GM12878 (cell line): ENCODE data around the gene MYO16. TPM values are rescaled to one million over a fixed set of nuclear protein-coding genes. Genes with fewer than 3 reads are reported as not detected.

ENCODE experiments used
- ATAC-seq: fragments of 200-7000 bp; cut with Tn5 transposase; 3 replicates; pipeline ENCODE4 v1.9.1; 2020; ENCODE audit warnings: mild to moderate bottlenecking, moderate library complexity
- BruUV-seq: library from RNA; stranded (reverse); fragments of 400-500 nt; replicated peaks from 2 replicates; lab custom pipeline; 2021; lab: Mats Ljungman, UMichigan
- CTCF ChIA-PET: fragments of 300-600 bp; sonication (Branson Sonifier 250); formaldehyde crosslinking; extraction: SDS; loops from one replicate; lab custom pipeline; 2021; ENCODE audit warnings: inconsistent platforms; lab: Yijun Ruan, JAX
- POLR2A ChIA-PET: fragments of 350-600 bp; formaldehyde crosslinking; extraction: SDS; loops from one replicate; lab custom pipeline; 2021; ENCODE audit warnings: inconsistent platforms; lab: Charles Lee
- RAD21 ChIA-PET: fragments of 300-600 bp; sonication (Branson Sonifier 250); formaldehyde crosslinking; loops from one replicate; lab custom pipeline; 2023; ENCODE audit warnings: antibody characterized with exemption; ENCODE audit not compliant: unreplicated experiment; lab: Charles Lee
- SMC1A ChIA-PET: fragments of 300-600 bp; sonication (Branson Sonifier 250); formaldehyde crosslinking; loops from one replicate; lab custom pipeline; 2023; ENCODE audit not compliant: unreplicated experiment, uncharacterized antibody; lab: Charles Lee
- DNase-seq: peaks from one replicate; pipeline ENCODE4 v3.0.0-alpha.2; 2011; ENCODE audit warnings: low read depth, low spot score
- FAIRE-seq: peaks from 3 replicates; lab custom pipeline; 2011; peaks lifted over from hg19 to GRCh38; lab: Jason Lieb, UNC
- H2AFZ ChIP-seq: 2 replicates; pipeline ENCODE4 v1.6.0; 2011; ENCODE audit warnings: low read depth, low read length, control low read depth; ENCODE audit not compliant: control insufficient read depth
- H3K27ac ChIP-seq: 2 replicates; pipeline ENCODE4 v1.5.1; 2011; ENCODE audit warnings: control low read depth; ENCODE audit not compliant: control insufficient read depth, insufficient read depth
- H3K27me3 ChIP-seq, 2 experiments: replicated peaks in 1 of 2; 2 replicates each; pipeline versions ENCODE4 v1.6.0 to v1.6.1; 2011; ENCODE audit warnings: low read length in 1 of 2; ENCODE audit not compliant: control insufficient read depth in 2 of 2, insufficient read depth in 2 of 2
- H3K36me3 ChIP-seq, 2 experiments: 2 replicates each; pipeline ENCODE4 v1.5.1; 2011; ENCODE audit warnings: low read length in 1 of 2; ENCODE audit not compliant: control insufficient read depth in 2 of 2, insufficient read depth in 2 of 2
- H3K4me1 ChIP-seq: 2 replicates; pipeline ENCODE4 v1.6.1; 2011; ENCODE audit warnings: mild to moderate bottlenecking, low read length, moderate library complexity, mixed read lengths; ENCODE audit not compliant: control insufficient read depth, insufficient read depth
- H3K4me2 ChIP-seq: 2 replicates; pipeline ENCODE4 v1.6.0; 2011; ENCODE audit warnings: control low read depth; ENCODE audit not compliant: control insufficient read depth, insufficient read depth
- H3K4me3 ChIP-seq: fragments of 200-600 bp; sonication (generic); 2 replicates; pipeline ENCODE4 v1.5.1; 2016
- H3K79me2 ChIP-seq: 2 replicates; pipeline ENCODE4 v1.6.0; 2011; ENCODE audit warnings: low read length; ENCODE audit not compliant: control insufficient read depth, insufficient read depth
- H3K9ac ChIP-seq: 2 replicates; pipeline ENCODE4 v1.8.0; 2011; ENCODE audit warnings: low read length, control low read depth, mixed read lengths; ENCODE audit not compliant: control insufficient read depth, insufficient read depth
- H3K9me3 ChIP-seq: replicated peaks from 3 replicates; pipeline ENCODE4 v1.5.1; 2011; ENCODE audit warnings: mild to moderate bottlenecking, low read length; ENCODE audit not compliant: control insufficient read depth, insufficient read depth
- H4K20me1 ChIP-seq: 2 replicates; pipeline ENCODE4 v1.6.0; 2011; ENCODE audit not compliant: control insufficient read depth, insufficient read depth
- EZH2 ChIP-seq: IDR thresholded peaks from 2 replicates; pipeline ENCODE4 v1.6.1; 2012; ENCODE audit warnings: low read depth, mild to moderate bottlenecking, control low read depth, inconsistent platforms, low read length, borderline replicate concordance; ENCODE audit not compliant: control insufficient read depth
- LARP7 ChIP-seq: fragments of 450-650 bp; IDR thresholded peaks from 2 replicates; pipeline ENCODE4 v1.6.1; 2017; ENCODE audit warnings: mild to moderate bottlenecking
- NFXL1 ChIP-seq: fragments of 450-650 bp; IDR thresholded peaks from 2 replicates; pipeline ENCODE4 v1.6.1; 2017; ENCODE audit warnings: antibody characterized with exemption, mild to moderate bottlenecking, borderline replicate concordance
- SP1 ChIP-seq: IDR thresholded peaks from one replicate; pipeline ENCODE4 v1.6.1; 2011; ENCODE audit warnings: low read depth, low read length
- WGBS: methylation state at CpG from one replicate; pipeline ENCODE4 v1.1.6; 2016; ENCODE audit warnings: low lambda C conversion rate; ENCODE audit not compliant: insufficient replicate concordance, insufficient coverage; ENCODE audit errors: missing lambda C conversion rate; 5-methylcytosine and 5-hydroxymethylcytosine counted together
- in situ Hi-C: fragments of 300-500 bp; cut with MboI; formaldehyde crosslinking; loops from 9 replicates; pipeline ENCODE4 v1.14.3; 2018; ENCODE audit warnings: mixed read lengths
- intact Hi-C: fragments of 100-400 bp; cut with micrococcal nuclease; formaldehyde crosslinking; loops from one replicate; pipeline ENCODE4 v1.14.2; 2022; ENCODE audit not compliant: unreplicated experiment
- polyA plus RNA-seq, 11 experiments: library from polyadenylated mRNA; depleted of rRNA in 4 of 11; unstranded in 6 of 11; stranded (reverse) in 5 of 11; fragments of >200 nt; fragmentation: Nextera tagmentation in 4 of 11; fragmentation: Illumina TruSeq in 1 of 11; extraction: Ambion mirVana in 4 of 11; extraction: Trizol in 1 of 11; gene quantifications; 1 replicate in 1 of 11; 2 replicates in 10 of 11; pipeline versions ENCODE4 v1.2.1 to v1.2.3, GENCODE V29; 2011 to 2016; ENCODE audit warnings: inconsistent platforms in 2 of 11, missing spikeins in 2 of 11, low read depth in 1 of 11
- total RNA-seq, 4 experiments: library from RNA; depleted of rRNA in 3 of 4; stranded (reverse); fragments of >200 nt in 3 of 4; fragmentation: Illumina TruSeq in 1 of 4; extraction: Trizol in 1 of 4; gene quantifications; 2 replicates each; pipeline versions ENCODE4 v1.2.1 to v1.2.3, GENCODE V29; 2013 to 2021
- TF ChIP-seq, protein P1 (sequence below): fragments of 450-650 bp; IDR thresholded peaks from 2 replicates; pipeline ENCODE4 v1.6.1; 2016; ENCODE audit warnings: mild to moderate bottlenecking
- TF ChIP-seq, protein P2 (sequence below): IDR thresholded peaks from 2 replicates; pipeline ENCODE4 v1.6.1; 2011; ENCODE audit warnings: borderline replicate concordance, low read depth, mild to moderate bottlenecking, moderate library complexity, low read length; ENCODE audit not compliant: insufficient read depth, poor library complexity, severe bottlenecking
- TF ChIP-seq, protein P3 (sequence below): fragments of 150-350 bp; IDR thresholded peaks from 2 replicates; pipeline ENCODE4 v1.6.1; 2016; ENCODE audit warnings: low read depth, low read length

MYO16 gene
- total and polyA plus RNA-seq, 10 of the 15 experiments (the other 5 are each of a cell fraction or from before 2014, with no cell fraction given), result under 0.01 to 1.7 (median 0.05) TPM; not detected in 4

DNA sequence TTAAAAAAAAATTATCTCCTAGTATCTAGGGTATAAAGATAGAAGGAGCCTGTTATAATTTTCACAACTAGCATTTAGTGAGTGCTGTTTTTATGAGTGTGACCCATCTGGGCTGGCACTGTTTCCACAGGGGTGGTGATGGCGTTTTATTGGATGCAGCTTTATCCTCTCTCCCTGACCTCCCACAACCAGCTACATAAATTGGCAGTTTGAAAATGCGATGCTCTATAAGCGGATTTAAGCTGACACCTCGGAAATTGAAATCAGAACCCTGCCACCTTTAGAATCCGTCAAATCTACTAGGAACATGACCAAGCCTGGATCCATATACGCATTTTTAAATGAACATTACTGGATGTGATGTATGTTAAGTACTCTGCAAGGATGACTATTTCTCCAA, 44.9 kb downstream of the MYO16 start:
- no peak overlapping the region for H3K27ac ChIP-seq
- intact Hi-C loops, result no loop called here
- H3K27me3 ChIP-seq, result no peaks in the 10 kb centered on the region
- H3K36me3 ChIP-seq, result no peaks in the 10 kb centered on the region
- RAD21 ChIA-PET, result interaction anchor here (0.8 to 2.0 kb wide), 9 partner anchors 7 to 101 kb away, joined by 3 to 11 read pairs (median 4); no protein-coding TSS in a partner anchor
- ATAC-seq, result no peak
- no peak for FAIRE-seq
- no peaks in the 10 kb centered on the region for H3K79me2 ChIP-seq
- in situ Hi-C loops, result no loop called here
- H3K9ac ChIP-seq, result no peak overlapping the region
- POLR2A ChIA-PET, result no interaction called here
- TF ChIP-seq SP1, result no peak
- SMC1A ChIA-PET, result interaction anchor here (0.8 to 2.7 kb wide), 11 partner anchors 8 to 99 kb away, joined by 3 to 15 read pairs (median 5); no protein-coding TSS in a partner anchor
- no peaks in the 10 kb centered on the region for H3K9me3 ChIP-seq
- no peak overlapping the region for H3K4me3 ChIP-seq
- BruUV-seq, result no TSS peak
- H4K20me1 ChIP-seq, result no peaks in the 10 kb centered on the region
- H3K4me1 ChIP-seq, result no peaks in the 10 kb centered on the region
- CTCF ChIA-PET, result interaction anchor here (0.6 to 1.6 kb wide), 6 partner anchors 17 to 332 kb away, joined by 3 to 4 read pairs (median 3); no protein-coding TSS in a partner anchor
- no peak for DNase-seq
- WGBS, result 20% methylated on average over 6 of the region's 6 CpGs
- no peak overlapping the region for H2AFZ ChIP-seq
- H3K4me2 ChIP-seq, result no peak overlapping the region

DNA sequence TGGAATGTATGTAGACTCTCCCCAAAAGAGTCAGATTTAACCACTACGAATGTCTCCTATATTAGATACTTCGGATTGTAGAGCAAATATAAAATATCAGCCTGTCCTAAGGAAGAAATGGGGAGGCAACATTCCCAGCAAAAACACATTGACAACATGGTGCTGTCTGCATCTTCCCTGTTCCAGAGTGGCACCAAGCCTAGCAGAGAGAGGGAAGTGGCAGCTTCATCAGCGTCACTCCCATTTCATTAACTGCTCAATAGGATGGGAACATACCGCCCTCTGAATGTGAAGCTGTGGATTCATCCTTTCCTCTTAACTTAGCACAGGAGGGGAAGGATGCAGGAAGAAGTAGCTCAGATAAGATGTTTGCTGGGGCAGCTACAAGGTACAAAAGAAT, 45.4 kb downstream of the MYO16 start:
- in situ Hi-C loops (no loop called here), intact Hi-C loops (no loop called here)
- Histone ChIP-seq H3K79me2 (no peaks in the 10 kb centered on the region), H3K9ac (no peak overlapping the region), H3K27ac (no peak overlapping the region), H3K9me3 (no peaks in the 10 kb centered on the region), H2AFZ (no peak overlapping the region), H3K27me3 (no peaks in the 10 kb centered on the region), H3K4me1 (no peaks in the 10 kb centered on the region), H3K36me3 (no peaks in the 10 kb centered on the region), H3K4me3 (no peak overlapping the region), H4K20me1 (no peaks in the 10 kb centered on the region), H3K4me2 (no peak overlapping the region)
- DNase-seq (no peak), FAIRE-seq (no peak), ATAC-seq (no peak)
- CTCF ChIA-PET, result interaction anchor here (0.7 to 1.6 kb wide), 6 partner anchors 11 to 332 kb away, joined by 3 to 5 read pairs (median 3); no protein-coding TSS in a partner anchor
- SMC1A ChIA-PET, result interaction anchor here (0.9 to 2.7 kb wide), 12 partner anchors 8 to 186 kb away, joined by 3 to 15 read pairs (median 4); no protein-coding TSS in a partner anchor
- POLR2A ChIA-PET, result interaction anchor here (1.3 kb wide), 1 partner anchor 8 kb away, joined by 3 read pairs; no protein-coding TSS in a partner anchor
- no TSS peak for BruUV-seq
- RAD21 ChIA-PET, result interaction anchor here (1.0 to 2.0 kb wide), 7 partner anchors 8 to 101 kb away, joined by 3 to 11 read pairs (median 7); no protein-coding TSS in a partner anchor
- WGBS, result 39% methylated on average over 4 of the region's 4 CpGs
- TF ChIP-seq, protein P1, sequence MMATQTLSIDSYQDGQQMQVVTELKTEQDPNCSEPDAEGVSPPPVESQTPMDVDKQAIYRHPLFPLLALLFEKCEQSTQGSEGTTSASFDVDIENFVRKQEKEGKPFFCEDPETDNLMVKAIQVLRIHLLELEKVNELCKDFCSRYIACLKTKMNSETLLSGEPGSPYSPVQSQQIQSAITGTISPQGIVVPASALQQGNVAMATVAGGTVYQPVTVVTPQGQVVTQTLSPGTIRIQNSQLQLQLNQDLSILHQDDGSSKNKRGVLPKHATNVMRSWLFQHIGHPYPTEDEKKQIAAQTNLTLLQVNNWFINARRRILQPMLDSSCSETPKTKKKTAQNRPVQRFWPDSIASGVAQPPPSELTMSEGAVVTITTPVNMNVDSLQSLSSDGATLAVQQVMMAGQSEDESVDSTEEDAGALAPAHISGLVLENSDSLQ, result no peak
- TF ChIP-seq, protein P2, sequence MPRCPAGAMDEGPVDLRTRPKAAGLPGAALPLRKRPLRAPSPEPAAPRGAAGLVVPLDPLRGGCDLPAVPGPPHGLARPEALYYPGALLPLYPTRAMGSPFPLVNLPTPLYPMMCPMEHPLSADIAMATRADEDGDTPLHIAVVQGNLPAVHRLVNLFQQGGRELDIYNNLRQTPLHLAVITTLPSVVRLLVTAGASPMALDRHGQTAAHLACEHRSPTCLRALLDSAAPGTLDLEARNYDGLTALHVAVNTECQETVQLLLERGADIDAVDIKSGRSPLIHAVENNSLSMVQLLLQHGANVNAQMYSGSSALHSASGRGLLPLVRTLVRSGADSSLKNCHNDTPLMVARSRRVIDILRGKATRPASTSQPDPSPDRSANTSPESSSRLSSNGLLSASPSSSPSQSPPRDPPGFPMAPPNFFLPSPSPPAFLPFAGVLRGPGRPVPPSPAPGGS, result no peak
- TF ChIP-seq LARP7 (no peak), EZH2 (no peak), NFXL1 (no peak)
- TF ChIP-seq, protein P3, sequence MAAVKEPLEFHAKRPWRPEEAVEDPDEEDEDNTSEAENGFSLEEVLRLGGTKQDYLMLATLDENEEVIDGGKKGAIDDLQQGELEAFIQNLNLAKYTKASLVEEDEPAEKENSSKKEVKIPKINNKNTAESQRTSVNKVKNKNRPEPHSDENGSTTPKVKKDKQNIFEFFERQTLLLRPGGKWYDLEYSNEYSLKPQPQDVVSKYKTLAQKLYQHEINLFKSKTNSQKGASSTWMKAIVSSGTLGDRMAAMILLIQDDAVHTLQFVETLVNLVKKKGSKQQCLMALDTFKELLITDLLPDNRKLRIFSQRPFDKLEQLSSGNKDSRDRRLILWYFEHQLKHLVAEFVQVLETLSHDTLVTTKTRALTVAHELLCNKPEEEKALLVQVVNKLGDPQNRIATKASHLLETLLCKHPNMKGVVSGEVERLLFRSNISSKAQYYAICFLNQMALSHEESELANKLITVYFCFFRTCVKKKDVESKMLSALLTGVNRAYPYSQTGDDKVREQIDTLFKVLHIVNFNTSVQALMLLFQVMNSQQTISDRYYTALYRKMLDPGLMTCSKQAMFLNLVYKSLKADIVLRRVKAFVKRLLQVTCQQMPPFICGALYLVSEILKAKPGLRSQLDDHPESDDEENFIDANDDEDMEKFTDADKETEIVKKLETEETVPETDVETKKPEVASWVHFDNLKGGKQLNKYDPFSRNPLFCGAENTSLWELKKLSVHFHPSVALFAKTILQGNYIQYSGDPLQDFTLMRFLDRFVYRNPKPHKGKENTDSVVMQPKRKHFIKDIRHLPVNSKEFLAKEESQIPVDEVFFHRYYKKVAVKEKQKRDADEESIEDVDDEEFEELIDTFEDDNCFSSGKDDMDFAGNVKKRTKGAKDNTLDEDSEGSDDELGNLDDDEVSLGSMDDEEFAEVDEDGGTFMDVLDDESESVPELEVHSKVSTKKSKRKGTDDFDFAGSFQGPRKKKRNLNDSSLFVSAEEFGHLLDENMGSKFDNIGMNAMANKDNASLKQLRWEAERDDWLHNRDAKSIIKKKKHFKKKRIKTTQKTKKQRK, result no peak
